ENCODE data around the gene RPTOR. TPM values are rescaled to one million over a fixed set of nuclear protein-coding genes. Genes with fewer than 3 reads are reported as not detected.

Gene RPTOR
- total RNA-seq, 3 donors from 2014 or later, result 21.4 to 27.5 (median 23.6) TPM

GRCh38 chr17:80935526-80935925, 390.9 kb downstream of the RPTOR start:
- TF ChIP-seq POLR2A (IDR thresholded peaks at IDR 0.05) (no peak), POLR2AphosphoS5 (IDR thresholded peaks at IDR 0.05) (no peak)
- TF ChIP-seq, protein P1, sequence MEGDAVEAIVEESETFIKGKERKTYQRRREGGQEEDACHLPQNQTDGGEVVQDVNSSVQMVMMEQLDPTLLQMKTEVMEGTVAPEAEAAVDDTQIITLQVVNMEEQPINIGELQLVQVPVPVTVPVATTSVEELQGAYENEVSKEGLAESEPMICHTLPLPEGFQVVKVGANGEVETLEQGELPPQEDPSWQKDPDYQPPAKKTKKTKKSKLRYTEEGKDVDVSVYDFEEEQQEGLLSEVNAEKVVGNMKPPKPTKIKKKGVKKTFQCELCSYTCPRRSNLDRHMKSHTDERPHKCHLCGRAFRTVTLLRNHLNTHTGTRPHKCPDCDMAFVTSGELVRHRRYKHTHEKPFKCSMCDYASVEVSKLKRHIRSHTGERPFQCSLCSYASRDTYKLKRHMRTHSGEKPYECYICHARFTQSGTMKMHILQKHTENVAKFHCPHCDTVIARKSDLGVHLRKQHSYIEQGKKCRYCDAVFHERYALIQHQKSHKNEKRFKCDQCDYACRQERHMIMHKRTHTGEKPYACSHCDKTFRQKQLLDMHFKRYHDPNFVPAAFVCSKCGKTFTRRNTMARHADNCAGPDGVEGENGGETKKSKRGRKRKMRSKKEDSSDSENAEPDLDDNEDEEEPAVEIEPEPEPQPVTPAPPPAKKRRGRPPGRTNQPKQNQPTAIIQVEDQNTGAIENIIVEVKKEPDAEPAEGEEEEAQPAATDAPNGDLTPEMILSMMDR (IDR thresholded peaks at IDR 0.05), result no peak
- H3K4me1 ChIP-seq, result no peaks in the 10 kb centered on the region
- no peaks in the 10 kb centered on the region for H3K36me3 ChIP-seq
- intact Hi-C loops (cut with DNase I; ENCODE audit: low total_unique reads), result no loop called here
- H3K27ac ChIP-seq, result no peak overlapping the region
- H3K4me3 ChIP-seq, result no peak overlapping the region
- DNase-seq (ENCODE audit: low spot score in 2 of 2), result no peak
- no peaks in the 10 kb centered on the region for H3K27me3 ChIP-seq
- no peaks in the 10 kb centered on the region for H3K9me3 ChIP-seq

- TF ChIP-seq POLR2AphosphoS5 (IDR thresholded peaks at IDR 0.05) (no peak), POLR2A (IDR thresholded peaks at IDR 0.05) (no peak)
- TF ChIP-seq, protein P1 (IDR thresholded peaks at IDR 0.05), result no peak
- H3K27ac ChIP-seq, result no peak overlapping the region
- no peaks in the 10 kb centered on the region for H3K4me1 ChIP-seq
- no peaks in the 10 kb centered on the region for H3K9me3 ChIP-seq
- H3K27me3 ChIP-seq, result no peaks in the 10 kb centered on the region
- DNase-seq (ENCODE audit: low spot score in 2 of 2), result no peak
- H3K36me3 ChIP-seq, result no peaks in the 10 kb centered on the region
- no peak overlapping the region for H3K4me3 ChIP-seq
- intact Hi-C loops (cut with DNase I; ENCODE audit: low total_unique reads), result no loop called here
Observed at GRCh38 chr17:80936218-80936617, 391.6 kb downstream of the RPTOR start.

DNA sequence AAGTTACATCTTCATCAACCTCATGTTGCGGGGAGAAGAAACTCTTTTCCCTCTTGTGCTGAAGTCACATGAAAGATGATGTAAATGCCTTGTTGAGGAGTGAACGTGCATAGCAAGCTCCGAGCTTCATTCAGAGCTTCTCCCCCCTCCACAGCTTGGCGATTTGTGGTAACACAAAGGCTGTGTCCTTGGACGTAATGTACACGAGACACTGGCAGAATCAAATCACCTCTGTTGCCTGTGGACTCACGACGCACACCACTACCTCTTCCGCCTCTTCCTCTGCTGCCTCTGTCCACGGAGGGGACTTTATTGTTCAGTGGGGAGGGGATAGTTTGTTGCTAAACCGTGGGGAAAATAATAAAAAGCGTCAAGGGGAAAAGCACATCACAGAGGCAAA, 392.1 kb downstream of the RPTOR start:
- no peak overlapping the region for H3K27ac ChIP-seq
- H3K36me3 ChIP-seq, result no peaks in the 10 kb centered on the region
- DNase-seq (ENCODE audit: low spot score in 2 of 2), result no peak
- no peak overlapping the region for H3K4me3 ChIP-seq
- TF ChIP-seq, protein P1 (IDR thresholded peaks at IDR 0.05), result no peak
- TF ChIP-seq POLR2A (IDR thresholded peaks at IDR 0.05) (no peak), POLR2AphosphoS5 (IDR thresholded peaks at IDR 0.05) (no peak)
- intact Hi-C loops (cut with DNase I; ENCODE audit: low total_unique reads), result no loop called here
- H3K4me1 ChIP-seq, result peaks cover 0 to 2% of the 10 kb centered on the region in 2 donors
- no peaks in the 10 kb centered on the region for H3K9me3 ChIP-seq
- H3K27me3 ChIP-seq, result no peaks in the 10 kb centered on the region

GRCh38 chr17:80937462-80938381, 393.1 kb downstream of the RPTOR start:
- no peak for TF ChIP-seq POLR2A (IDR thresholded peaks at IDR 0.05)
- TF ChIP-seq, protein P1 (IDR thresholded peaks at IDR 0.05), result no peak
- TF ChIP-seq POLR2AphosphoS5 (IDR thresholded peaks at IDR 0.05), result no peak
- Histone ChIP-seq H3K27ac (no peak overlapping the region), H3K36me3 (no peaks in the 10 kb centered on the region), H3K27me3 (no peaks in the 10 kb centered on the region), H3K4me3 (no peak overlapping the region), H3K9me3 (no peaks in the 10 kb centered on the region), H3K4me1 (peaks cover 0 to 11% of the 10 kb centered on the region in 2 donors)
- DNase-seq (ENCODE audit: low spot score in 2 of 2), result no peak
- intact Hi-C loops (cut with DNase I; ENCODE audit: low total_unique reads), result no loop called here

DNA sequence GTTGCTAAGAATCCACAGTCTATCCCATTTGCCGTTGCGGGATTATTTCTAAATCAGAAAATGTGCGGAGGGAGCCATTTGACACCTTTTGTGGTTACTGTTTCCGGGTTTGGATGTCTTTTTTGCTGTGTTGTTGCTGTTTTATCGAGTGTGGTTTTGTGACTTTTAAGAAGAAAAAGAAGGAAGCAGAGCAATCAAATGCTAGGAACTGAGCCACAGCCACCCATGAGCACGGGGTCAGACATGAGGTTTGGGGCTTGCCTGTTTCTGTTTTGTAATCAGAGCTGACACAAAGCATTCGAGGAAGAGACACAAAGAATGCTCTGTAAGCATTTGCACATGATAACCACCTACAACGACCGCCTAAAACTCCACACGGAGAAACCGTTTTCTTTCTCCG, 393.9 kb downstream of the RPTOR start:
- Histone ChIP-seq H3K4me3 (no peak overlapping the region), H3K4me1 (peaks cover 0 to 11% of the 10 kb centered on the region in 2 donors), H3K27ac (no peak overlapping the region), H3K36me3 (no peaks in the 10 kb centered on the region), H3K9me3 (no peaks in the 10 kb centered on the region), H3K27me3 (no peaks in the 10 kb centered on the region)
- intact Hi-C loops (cut with DNase I; ENCODE audit: low total_unique reads), result no loop called here
- no peak for DNase-seq (ENCODE audit: low spot score in 2 of 2)
- TF ChIP-seq, protein P1 (IDR thresholded peaks at IDR 0.05), result no peak
- TF ChIP-seq POLR2AphosphoS5 (IDR thresholded peaks at IDR 0.05) (no peak), POLR2A (IDR thresholded peaks at IDR 0.05) (no peak)
